CD14-positive monocyte (primary cell): Measurements from ENCODE around the gene RSPO1. TPM values are rescaled to one million over a fixed set of nuclear protein-coding genes. Genes with fewer than 3 reads are reported as not detected.

Experiments
- DNase-seq, 3 donors: peaks; one replicate each; pipeline ENCODE4 v3.0.0-alpha.2; 2011 to 2022
- H2AFZ ChIP-seq: 2 replicates; pipeline ENCODE4 v1.6.0; 2012; ENCODE audit warnings: mild to moderate bottlenecking, low read depth, low read length, inconsistent platforms; ENCODE audit not compliant: insufficient read depth, poor library complexity, severe bottlenecking
- H3K27ac ChIP-seq, 2 donors: 1 replicate in 1 of 2; 2 replicates in 1 of 2; pipeline ENCODE4 v1.5.1; 2012 to 2013; ENCODE audit warnings: low read length in 2 of 2, control low read depth in 1 of 2, inconsistent platforms in 1 of 2, low read depth in 1 of 2, mild to moderate bottlenecking in 1 of 2
- H3K27me3 ChIP-seq, 2 donors: one replicate each; pipeline versions ENCODE4 v1.6.0 to v1.6.1; 2011 to 2013; ENCODE audit warnings: low read length in 2 of 2; ENCODE audit not compliant: control insufficient read depth in 2 of 2, insufficient read depth in 2 of 2
- H3K36me3 ChIP-seq, 2 donors: replicated peaks in 1 of 2; 1 replicate in 1 of 2; 2 replicates in 1 of 2; pipeline versions ENCODE4 v1.5.1 to v1.6.1; 2012 to 2013; ENCODE audit warnings: low read length in 2 of 2, control low read depth in 1 of 2, inconsistent platforms in 1 of 2, mild to moderate bottlenecking in 1 of 2; ENCODE audit not compliant: insufficient read depth in 2 of 2, control insufficient read depth in 1 of 2
- H3K4me1 ChIP-seq, 2 donors: 1 replicate in 1 of 2; 2 replicates in 1 of 2; pipeline versions ENCODE4 v1.5.1 to v1.6.1; 2012 to 2013; ENCODE audit warnings: low read length in 2 of 2, control low read depth in 1 of 2, inconsistent platforms in 1 of 2, mild to moderate bottlenecking in 1 of 2, moderate library complexity in 1 of 2; ENCODE audit not compliant: insufficient read depth in 2 of 2, control insufficient read depth in 1 of 2
- H3K4me2 ChIP-seq: replicated peaks from 2 replicates; pipeline ENCODE3; 2012; ENCODE audit warnings: low read length, moderate library complexity, mild to moderate bottlenecking; ENCODE audit not compliant: poor library complexity, severe bottlenecking; ENCODE audit errors: extremely low read depth
- H3K4me3 ChIP-seq, 3 experiments: fragments of 200-600 bp in 1 of 3; sonication (generic) in 1 of 3; replicated peaks in 1 of 3; 1 replicate in 2 of 3; 2 replicates in 1 of 3; pipeline ENCODE4 v1.5.1; 2011 to 2013; ENCODE audit warnings: low read length in 3 of 3, mild to moderate bottlenecking in 3 of 3, control low read depth in 2 of 3, low read depth in 2 of 3, inconsistent platforms in 1 of 3, moderate library complexity in 1 of 3
- H3K79me2 ChIP-seq: 2 replicates; pipeline ENCODE4 v1.6.0; 2012; ENCODE audit warnings: mild to moderate bottlenecking, control low read depth, inconsistent platforms, low read length, moderate library complexity; ENCODE audit not compliant: insufficient read depth
- H3K9ac ChIP-seq: 2 replicates; pipeline ENCODE4 v1.6.0; 2017; ENCODE audit warnings: low read length, mild to moderate bottlenecking; ENCODE audit not compliant: insufficient read depth, poor library complexity, severe bottlenecking
- H3K9me3 ChIP-seq, 2 donors: replicated peaks in 1 of 2; 1 replicate in 1 of 2; 2 replicates in 1 of 2; pipeline versions ENCODE4 v1.5.1 to v1.6.1; 2012 to 2013; ENCODE audit warnings: low read length in 2 of 2, control low read depth in 1 of 2; ENCODE audit not compliant: control insufficient read depth in 1 of 2, insufficient read depth in 1 of 2
- H4K20me1 ChIP-seq: 2 replicates; pipeline ENCODE4 v1.6.0; 2012; ENCODE audit warnings: mild to moderate bottlenecking, low read length, control low read depth, moderate library complexity; ENCODE audit not compliant: insufficient read depth
- H3K27ac Mint-ChIP-seq, 7 donors: one replicate each; pipeline ENCODE4 v1.8.0; 2020; ENCODE audit warnings: mild to moderate bottlenecking in 7 of 7, mixed read lengths in 7 of 7, moderate library complexity in 6 of 7, inconsistent platforms in 2 of 7
- H3K27me3 Mint-ChIP-seq, 3 donors: one replicate each; pipeline ENCODE4 v1.8.0; 2021 to 2022; ENCODE audit warnings: low read depth in 3 of 3, mild to moderate bottlenecking in 3 of 3, mixed read lengths in 3 of 3, moderate library complexity in 3 of 3, inconsistent platforms in 1 of 3
- H3K36me3 Mint-ChIP-seq, 2 donors: one replicate each; pipeline ENCODE4 v1.8.0; 2020; ENCODE audit warnings: mixed read lengths in 2 of 2, inconsistent platforms in 1 of 2, mild to moderate bottlenecking in 1 of 2
- H3K4me1 Mint-ChIP-seq: one replicate; pipeline ENCODE4 v1.8.0; 2020; ENCODE audit warnings: mild to moderate bottlenecking, mixed read lengths
- H3K4me3 Mint-ChIP-seq, 2 donors: one replicate each; pipeline ENCODE4 v1.8.0; 2020; ENCODE audit warnings: mild to moderate bottlenecking in 2 of 2, mixed read lengths in 2 of 2, moderate library complexity in 1 of 2
- H3K9me3 Mint-ChIP-seq, 7 donors: one replicate each; pipeline ENCODE4 v1.8.0; 2020 to 2022; ENCODE audit warnings: mixed read lengths in 7 of 7, mild to moderate bottlenecking in 6 of 7, moderate library complexity in 6 of 7, inconsistent platforms in 2 of 7
- WGBS: methylation state at CpG from one replicate; pipeline ENCODE4 v1.1.5; 2013; ENCODE audit warnings: missing lambda C conversion rate; ENCODE audit not compliant: insufficient coverage; 5-methylcytosine and 5-hydroxymethylcytosine counted together
- intact Hi-C, 2 donors: fragments of 100-400 bp; cut with micrococcal nuclease; formaldehyde crosslinking; loops; one replicate each; pipeline versions ENCODE4 v1.15.0 to v1.15.1; 2023
- polyA plus RNA-seq, 3 donors: library from polyadenylated mRNA; depleted of rRNA in 1 of 3; unstranded in 2 of 3; stranded (reverse) in 1 of 3; fragments of 300-500 nt in 2 of 3; fragments of >200 nt in 1 of 3; fragmentation: Illumina TruSeq in 2 of 3; gene quantifications; 1 replicate in 2 of 3; 2 replicates in 1 of 3; pipeline ENCODE4 v1.2.3, GENCODE V29; 2012 to 2021
- TF ChIP-seq, protein P1 (sequence below): fragments of 200-600 bp; IDR thresholded peaks from one replicate; pipeline ENCODE4 v1.8.0; 2022; ENCODE audit warnings: antibody characterized with exemption, mild to moderate bottlenecking

The RSPO1 gene
- polyA plus RNA-seq, 3 donors, result not detected

- WGBS, result 58% methylated on average over 2 of the region's 5 CpGs
- H3K27ac Mint-ChIP-seq, result no peak overlapping the region
- DNase-seq, result no peak
Measured at GRCh38 chr1:37653906-37654305, 19.2 kb upstream of the RSPO1 start.

DNA sequence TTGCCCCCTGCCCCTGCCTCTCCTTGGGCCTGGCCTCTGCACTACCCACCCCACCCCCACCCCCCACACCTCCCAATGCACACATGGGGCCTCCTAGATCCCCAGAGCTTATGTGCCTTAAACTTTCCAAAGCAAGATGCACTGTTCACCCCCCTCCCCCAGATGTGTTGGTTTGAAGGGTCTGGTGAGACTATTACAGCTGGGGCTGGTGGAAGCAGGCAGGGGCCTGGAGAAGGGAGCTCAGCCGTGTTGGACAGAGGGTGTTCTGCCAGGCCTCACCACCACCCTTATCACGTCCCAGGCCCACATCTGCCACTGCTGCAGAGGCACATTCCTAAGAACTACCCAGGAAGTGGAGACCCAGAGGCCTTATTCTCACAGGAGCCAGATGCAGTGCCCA, 18.3 kb upstream of the RSPO1 start:
- Histone ChIP-seq H2AFZ (no peak overlapping the region), H3K27ac (no peak overlapping the region), H3K27me3 (no peaks in the 10 kb centered on the region), H4K20me1 (no peaks in the 10 kb centered on the region), H3K4me1 (no peaks in the 10 kb centered on the region), H3K79me2 (no peaks in the 10 kb centered on the region), H3K9me3 (no peaks in the 10 kb centered on the region), H3K4me3 (no peak overlapping the region), H3K36me3 (no peaks in the 10 kb centered on the region), H3K4me2 (no peak overlapping the region), H3K9ac (no peak overlapping the region)
- intact Hi-C loops, result no loop called here
- Mint-ChIP-seq H3K9me3 (no peaks in the 10 kb centered on the region), H3K36me3 (no peaks in the 10 kb centered on the region), H3K4me1 (no peaks in the 10 kb centered on the region), H3K27ac (no peak overlapping the region), H3K27me3 (peaks cover 2 to 16% (median 10%) of the 10 kb centered on the region in 3 donors), H3K4me3 (no peak overlapping the region)
- no peak for DNase-seq
- TF ChIP-seq, protein P1, sequence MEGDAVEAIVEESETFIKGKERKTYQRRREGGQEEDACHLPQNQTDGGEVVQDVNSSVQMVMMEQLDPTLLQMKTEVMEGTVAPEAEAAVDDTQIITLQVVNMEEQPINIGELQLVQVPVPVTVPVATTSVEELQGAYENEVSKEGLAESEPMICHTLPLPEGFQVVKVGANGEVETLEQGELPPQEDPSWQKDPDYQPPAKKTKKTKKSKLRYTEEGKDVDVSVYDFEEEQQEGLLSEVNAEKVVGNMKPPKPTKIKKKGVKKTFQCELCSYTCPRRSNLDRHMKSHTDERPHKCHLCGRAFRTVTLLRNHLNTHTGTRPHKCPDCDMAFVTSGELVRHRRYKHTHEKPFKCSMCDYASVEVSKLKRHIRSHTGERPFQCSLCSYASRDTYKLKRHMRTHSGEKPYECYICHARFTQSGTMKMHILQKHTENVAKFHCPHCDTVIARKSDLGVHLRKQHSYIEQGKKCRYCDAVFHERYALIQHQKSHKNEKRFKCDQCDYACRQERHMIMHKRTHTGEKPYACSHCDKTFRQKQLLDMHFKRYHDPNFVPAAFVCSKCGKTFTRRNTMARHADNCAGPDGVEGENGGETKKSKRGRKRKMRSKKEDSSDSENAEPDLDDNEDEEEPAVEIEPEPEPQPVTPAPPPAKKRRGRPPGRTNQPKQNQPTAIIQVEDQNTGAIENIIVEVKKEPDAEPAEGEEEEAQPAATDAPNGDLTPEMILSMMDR, result no peak
- WGBS, result no CpG with 5 or more reads among the region's 2 CpGs

More at GRCh38 chr1:37653906-37654305, 19.2 kb upstream of the RSPO1 start:
- no peaks in the 10 kb centered on the region for H4K20me1 ChIP-seq
- H3K36me3 ChIP-seq, result no peaks in the 10 kb centered on the region
- H3K27me3 ChIP-seq, result peaks cover 0 to 2% of the 10 kb centered on the region in 2 donors
- intact Hi-C loops, result no loop called here
- peaks cover 3 to 14% (median 12%) of the 10 kb centered on the region in 3 donors for H3K27me3 Mint-ChIP-seq
- no peaks in the 10 kb centered on the region for H3K79me2 ChIP-seq
- H3K4me3 Mint-ChIP-seq, result no peak overlapping the region
- no peaks in the 10 kb centered on the region for H3K9me3 ChIP-seq
- H3K4me1 Mint-ChIP-seq, result no peaks in the 10 kb centered on the region
- no peaks in the 10 kb centered on the region for H3K36me3 Mint-ChIP-seq
- H3K27ac ChIP-seq, result no peak overlapping the region
- TF ChIP-seq, protein P1, result no peak
- no peak overlapping the region for H3K4me3 ChIP-seq
- no peak overlapping the region for H3K4me2 ChIP-seq
- H2AFZ ChIP-seq, result no peak overlapping the region
- H3K9me3 Mint-ChIP-seq, result peaks cover 0 to 1% (median 0%) of the 10 kb centered on the region in 7 donors
- H3K9ac ChIP-seq, result no peak overlapping the region
- H3K4me1 ChIP-seq, result no peaks in the 10 kb centered on the region
